Liver (tissue), 9 donors: ENCODE results near the gene DLK2. TPM values are rescaled to one million over a fixed set of nuclear protein-coding genes. Genes with fewer than 3 reads are reported as not detected.

Experiments
- DNase-seq: peaks from one replicate; pipeline ENCODE4 v3.0.0-alpha.2; 2017; ENCODE audit warnings: low spot score
- H3K27ac ChIP-seq, 2 donors: one replicate each; pipeline ENCODE4 v1.7.0; 2013; ENCODE audit warnings: inconsistent platforms in 2 of 2, low read length in 2 of 2, control low read depth in 1 of 2, low read depth in 1 of 2, mild to moderate bottlenecking in 1 of 2
- H3K27me3 ChIP-seq, 4 donors: one replicate each; pipeline versions ENCODE4 v1.6.1 to v1.7.0; 2013; ENCODE audit warnings: low read length in 3 of 4, inconsistent platforms in 1 of 4, mild to moderate bottlenecking in 1 of 4, moderate library complexity in 1 of 4; ENCODE audit not compliant: control insufficient read depth in 4 of 4, insufficient read depth in 4 of 4
- H3K36me3 ChIP-seq, 4 donors: one replicate each; pipeline versions ENCODE4 v1.6.1 to v1.7.0; 2013; ENCODE audit warnings: low read length in 3 of 4, mild to moderate bottlenecking in 3 of 4, low read depth in 1 of 4, moderate library complexity in 1 of 4; ENCODE audit not compliant: control insufficient read depth in 4 of 4, insufficient read depth in 3 of 4
- H3K4me1 ChIP-seq, 4 donors: one replicate each; pipeline versions ENCODE4 v1.6.1 to v1.7.0; 2013; ENCODE audit warnings: low read length in 3 of 4, mild to moderate bottlenecking in 3 of 4, moderate library complexity in 1 of 4; ENCODE audit not compliant: control insufficient read depth in 4 of 4, insufficient read depth in 4 of 4
- H3K4me3 ChIP-seq, 3 donors: one replicate each; pipeline versions ENCODE4 v1.6.1 to v1.7.0; 2013; ENCODE audit warnings: low read length in 3 of 3, control low read depth in 1 of 3, low read depth in 1 of 3, mild to moderate bottlenecking in 1 of 3
- H3K9ac ChIP-seq, 2 donors: one replicate each; pipeline ENCODE4 v1.7.0; 2013; ENCODE audit warnings: low read length in 2 of 2, mild to moderate bottlenecking in 2 of 2, moderate library complexity in 2 of 2, control low read depth in 1 of 2, low read depth in 1 of 2
- H3K9me3 ChIP-seq, 4 donors: one replicate each; pipeline versions ENCODE4 v1.6.1 to v1.7.0; 2013; ENCODE audit warnings: low read length in 3 of 4; ENCODE audit not compliant: control insufficient read depth in 4 of 4
- ATF3 ChIP-seq: IDR thresholded peaks from 2 replicates; pipeline ENCODE4 v1.6.1; 2016; ENCODE audit warnings: antibody characterized with exemption
- EGR1 ChIP-seq, 2 donors: IDR thresholded peaks; 2 replicates each; pipeline ENCODE4 v1.6.1; 2016 to 2018; ENCODE audit warnings: antibody characterized with exemption in 2 of 2, low read depth in 2 of 2
- FOXA2 ChIP-seq: IDR thresholded peaks from 2 replicates; pipeline ENCODE4 v1.6.1; 2016; ENCODE audit warnings: antibody characterized with exemption
- GABPA ChIP-seq, 2 donors: IDR thresholded peaks in 1 of 2; conservative IDR thresholded peaks in 1 of 2; 2 replicates each; pipeline ENCODE4 v1.6.1; 2016; ENCODE audit warnings: antibody characterized with exemption in 2 of 2, mild to moderate bottlenecking in 1 of 2, moderate library complexity in 1 of 2
- HNF4A ChIP-seq, 2 donors: conservative IDR thresholded peaks; 2 replicates each; pipeline ENCODE4 v1.6.1; 2016; ENCODE audit warnings: antibody characterized with exemption in 2 of 2, mild to moderate bottlenecking in 2 of 2
- JUND ChIP-seq, 2 donors: IDR thresholded peaks; 2 replicates each; pipeline ENCODE4 v1.6.1; 2016; ENCODE audit warnings: antibody characterized with exemption in 2 of 2
- NR2F2 ChIP-seq: IDR thresholded peaks from 2 replicates; pipeline ENCODE4 v1.6.1; 2016; ENCODE audit warnings: antibody characterized with exemption
- RAD21 ChIP-seq, 2 donors: IDR thresholded peaks; 2 replicates each; pipeline ENCODE4 v1.6.1; 2016; ENCODE audit warnings: antibody characterized with exemption in 2 of 2, mild to moderate bottlenecking in 2 of 2
- REST ChIP-seq: IDR thresholded peaks from 2 replicates; pipeline ENCODE4 v1.6.1; 2016; ENCODE audit warnings: antibody characterized with exemption, mild to moderate bottlenecking
- SP1 ChIP-seq: IDR thresholded peaks from 2 replicates; pipeline ENCODE4 v1.6.1; 2018; ENCODE audit warnings: antibody characterized with exemption, mild to moderate bottlenecking
- TAF1 ChIP-seq: conservative IDR thresholded peaks from 2 replicates; pipeline ENCODE4 v1.6.1; 2016; ENCODE audit warnings: antibody characterized with exemption, mild to moderate bottlenecking
- YY1 ChIP-seq: IDR thresholded peaks from 2 replicates; pipeline ENCODE4 v1.6.1; 2016; ENCODE audit warnings: antibody characterized with exemption, mild to moderate bottlenecking
- ZBTB33 ChIP-seq: IDR thresholded peaks from 2 replicates; pipeline ENCODE4 v1.6.1; 2016; ENCODE audit warnings: antibody characterized with exemption
- WGBS: extraction: QIAGEN DNeasy Blood & Tissue Kit; methylation state at CpG from one replicate; pipeline ENCODE4 v1.1.7; 2013; 5-methylcytosine and 5-hydroxymethylcytosine counted together
- polyA plus RNA-seq, 2 donors: library from polyadenylated mRNA; stranded (reverse) in 1 of 2; unstranded in 1 of 2; fragments of 200-250 nt in 1 of 2; fragments of >200 nt in 1 of 2; fragmentation: Nextera tagmentation in 1 of 2; extraction: Ambion mirVana in 1 of 2; gene quantifications; one replicate each; pipeline versions ENCODE4 v1.2.1 to v1.2.3, GENCODE V29; 2013 to 2015
- total RNA-seq, 2 donors: library from RNA; depleted of rRNA; stranded (reverse); fragments of >200 nt; gene quantifications; one replicate each; pipeline ENCODE4 v1.2.3, GENCODE V29; 2014
- donor health status: healthy.
- donor health status: healthy.
- donor health status: healthy.
- donor health status: healthy.
- donor health status: healthy.

The DLK2 gene
- total and polyA plus RNA-seq, 4 donors: 0.08 to 1.0 (median 0.08) TPM; not detected in 1

GRCh38 chr6:43489277-43490072 is 34.1 kb upstream of the DLK2 start:
- Histone ChIP-seq H3K27ac (peak overlapping the region in 1 of 2 donors; percentile 44), H3K36me3 (peaks cover 0 to 2% (median 0%) of the 10 kb centered on the region in 4 donors), H3K9me3 (no peaks in the 10 kb centered on the region), H3K27me3 (no peaks in the 10 kb centered on the region), H3K4me1 (peaks cover 10 to 26% (median 21%) of the 10 kb centered on the region in 4 donors), H3K4me3 (no peak overlapping the region), H3K9ac (no peak overlapping the region)
- DNase-seq: no peak
- 96% methylated on average over 12 of the region's 12 CpGs for WGBS
- TF ChIP-seq GABPA (IDR thresholded peaks at IDR 0.05 in 1 of 2, conservative IDR thresholded peaks at IDR 0.05 in 1 of 2): no peak

GRCh38 chr6:43488667-43489276 is 33.4 kb upstream of the DLK2 start:
- H3K4me3 ChIP-seq: no peak overlapping the region
- H3K27me3 ChIP-seq: no peaks in the 10 kb centered on the region
- no peak for DNase-seq
- TF ChIP-seq TAF1 (no peak), NR2F2 (no peak), JUND (IDR thresholded peaks at IDR 0.05) (no peak), GABPA (IDR thresholded peaks at IDR 0.05 in 1 of 2, conservative IDR thresholded peaks at IDR 0.05 in 1 of 2) (no peak), EGR1 (IDR thresholded peaks at IDR 0.05; ENCODE audit: low read depth in 2 of 2) (no peak), REST (no peak), ATF3 (no peak), YY1 (no peak), RAD21 (IDR thresholded peaks at IDR 0.05) (no peak), ZBTB33 (no peak), HNF4A (conservative IDR thresholded peaks at IDR 0.05) (no peak), SP1 (no peak), FOXA2 (no peak)
- no peak overlapping the region for H3K27ac ChIP-seq
- 82% methylated on average over 4 of the region's 4 CpGs for WGBS
- H3K4me1 ChIP-seq: peaks cover 10 to 20% (median 15%) of the 10 kb centered on the region in 4 donors
- H3K36me3 ChIP-seq: peaks cover 0 to 2% (median 0%) of the 10 kb centered on the region in 4 donors
- no peak overlapping the region for H3K9ac ChIP-seq
- H3K9me3 ChIP-seq: no peaks in the 10 kb centered on the region
